Activated T-helper 2 cell treated with anti-CD3 and anti-CD28 coated beads, Interferon-gamma antibody, Interleukin-2, Interleukin-4, amounts not matched to agents 10 μg/mL and 5 μg/mL and 100 μg/mL, durations not matched to agents 14 hours and 24 hours and 36 hours (primary cell): ENCODE measurements around the gene SPC25. TPM values are rescaled to one million over a fixed set of nuclear protein-coding genes. Genes with fewer than 3 reads are reported as not detected.
"Not testable (repeated sequence)": the region's sequence is repeated elsewhere in the genome, so short reads cannot be mapped to it uniquely, and the experiment has no call there.

ENCODE experiments used
- DNase-seq: peaks from one replicate; pipeline ENCODE4 v3.0.0; 2021; ENCODE audit warnings: low spot score
- H3K27ac Mint-ChIP-seq: one replicate; pipeline ENCODE4 v1.8.0; 2021; ENCODE audit warnings: mixed read lengths
- H3K27me3 Mint-ChIP-seq: one replicate; pipeline ENCODE4 v1.8.0; 2021; ENCODE audit warnings: low read depth, mixed read lengths
- H3K36me3 Mint-ChIP-seq: one replicate; pipeline ENCODE4 v1.8.0; 2021; ENCODE audit warnings: low read depth, mixed read lengths
- H3K4me1 Mint-ChIP-seq: one replicate; pipeline ENCODE4 v1.8.0; 2021; ENCODE audit warnings: low read depth, mixed read lengths
- H3K4me3 Mint-ChIP-seq: one replicate; pipeline ENCODE4 v1.8.0; 2021; ENCODE audit warnings: low read depth, mild to moderate bottlenecking, moderate library complexity, mixed read lengths
- H3K9me3 Mint-ChIP-seq: one replicate; pipeline ENCODE4 v1.8.0; 2021; ENCODE audit warnings: mixed read lengths
- intact Hi-C: fragments of 100-400 bp; cut with micrococcal nuclease; formaldehyde crosslinking; loops from one replicate; pipeline ENCODE4 v1.15.1; 2023
- total RNA-seq: library from RNA; stranded (reverse); gene quantifications from 2 replicates; pipeline ENCODE4 v1.2.3, GENCODE V29; 2022

Gene SPC25
- 18.4 and 18.5 TPM in 2 replicates for total RNA-seq

- H3K27me3 Mint-ChIP-seq: peaks cover 30% of the 10 kb centered on the region
- H3K36me3 Mint-ChIP-seq: peaks cover 26% of the 10 kb centered on the region
- H3K4me1 Mint-ChIP-seq: peaks cover 23% of the 10 kb centered on the region
- peak within 1 kb of the TSS; percentile 89 for H3K27ac Mint-ChIP-seq
- intact Hi-C loops: loop anchor here (2.0 kb wide), 1 partner anchor 27 kb away; no protein-coding TSS in a partner anchor
- H3K9me3 Mint-ChIP-seq: no peaks in the 10 kb centered on the region
- peak within 1 kb of the TSS; percentile 96 for H3K4me3 Mint-ChIP-seq
- peak; percentile 88 for DNase-seq
Measured at GRCh38 chr2:168890006-168890782, at the start of gene SPC25. Gene SPC25, minus strand, starts transcription at chr2:168890430. Its CDS starts 911 bp downstream, at chr2:168889519.

GRCh38 chr2:168939918-168940317 lies 49.7 kb upstream of the SPC25 start:
- peaks cover 5% of the 10 kb centered on the region for H3K4me1 Mint-ChIP-seq
- no peak for DNase-seq
- H3K27ac Mint-ChIP-seq: no peak overlapping the region
- H3K9me3 Mint-ChIP-seq: no peaks in the 10 kb centered on the region
- intact Hi-C loops: no loop called here
- H3K27me3 Mint-ChIP-seq: peaks cover 25% of the 10 kb centered on the region
- no peak overlapping the region for H3K4me3 Mint-ChIP-seq
- H3K36me3 Mint-ChIP-seq: no peaks in the 10 kb centered on the region

- DNase-seq: no peak
- Mint-ChIP-seq H3K36me3 (no peaks in the 10 kb centered on the region), H3K27ac (no peak overlapping the region), H3K27me3 (peaks cover 22% of the 10 kb centered on the region), H3K4me1 (peaks cover 5% of the 10 kb centered on the region), H3K9me3 (no peaks in the 10 kb centered on the region), H3K4me3 (no peak overlapping the region)
- intact Hi-C loops: no loop called here
Measured at GRCh38 chr2:168939061-168939460, 48.8 kb upstream of the SPC25 start.

GRCh38 chr2:168935810-168936581 lies 45.8 kb upstream of the SPC25 start:
- intact Hi-C loops: no loop called here
- H3K27ac Mint-ChIP-seq: no peak overlapping the region
- H3K36me3 Mint-ChIP-seq: no peaks in the 10 kb centered on the region
- no peak for DNase-seq
- H3K27me3 Mint-ChIP-seq: peaks cover 20% of the 10 kb centered on the region
- no peak overlapping the region for H3K4me3 Mint-ChIP-seq
- H3K9me3 Mint-ChIP-seq: no peaks in the 10 kb centered on the region
- peaks cover 5% of the 10 kb centered on the region for H3K4me1 Mint-ChIP-seq

GRCh38 chr2:168934826-168935225 lies 44.6 kb upstream of the SPC25 start:
- no peak for DNase-seq
- H3K9me3 Mint-ChIP-seq: no peaks in the 10 kb centered on the region
- peaks cover under 1% of the 10 kb centered on the region for H3K4me1 Mint-ChIP-seq
- peaks cover 31% of the 10 kb centered on the region for H3K27me3 Mint-ChIP-seq
- no peaks in the 10 kb centered on the region for H3K36me3 Mint-ChIP-seq
- H3K4me3 Mint-ChIP-seq: no peak overlapping the region
- intact Hi-C loops: no loop called here
- no peak overlapping the region for H3K27ac Mint-ChIP-seq

GRCh38 chr2:168932174-168932573 lies 41.9 kb upstream of the SPC25 start:
- H3K4me1 Mint-ChIP-seq, H3K27ac Mint-ChIP-seq, H3K4me3 Mint-ChIP-seq, intact Hi-C loops, H3K36me3 Mint-ChIP-seq, H3K9me3 Mint-ChIP-seq, DNase-seq: not testable (repeated sequence)
- peaks cover 36% of the 10 kb centered on the region for H3K27me3 Mint-ChIP-seq

GRCh38 chr2:168930242-168930641 lies 40.0 kb upstream of the SPC25 start:
- intact Hi-C loops: no loop called here
- no peak for DNase-seq
- Mint-ChIP-seq H3K36me3 (no peaks in the 10 kb centered on the region), H3K27ac (no peak overlapping the region), H3K4me1 (no peaks in the 10 kb centered on the region), H3K4me3 (no peak overlapping the region), H3K9me3 (no peaks in the 10 kb centered on the region), H3K27me3 (peaks cover 42% of the 10 kb centered on the region)

GRCh38 chr2:168929031-168929430 lies 38.8 kb upstream of the SPC25 start:
- intact Hi-C loops: no loop called here
- no peak overlapping the region for H3K27ac Mint-ChIP-seq

GRCh38 chr2:168928113-168928831 lies 38.0 kb upstream of the SPC25 start:
- Mint-ChIP-seq H3K4me3 (no peak overlapping the region), H3K36me3 (no peaks in the 10 kb centered on the region), H3K9me3 (no peaks in the 10 kb centered on the region), H3K4me1 (no peaks in the 10 kb centered on the region), H3K27ac (no peak overlapping the region), H3K27me3 (peaks cover 52% of the 10 kb centered on the region)
- intact Hi-C loops: no loop called here
- no peak for DNase-seq

More at GRCh38 chr2:168929031-168929430, 38.8 kb upstream of the SPC25 start:
- DNase-seq: no peak
- Mint-ChIP-seq H3K27me3 (peaks cover 48% of the 10 kb centered on the region), H3K4me1 (no peaks in the 10 kb centered on the region), H3K9me3 (no peaks in the 10 kb centered on the region), H3K36me3 (no peaks in the 10 kb centered on the region), H3K4me3 (no peak overlapping the region)

- no peak for DNase-seq
- no peak overlapping the region for H3K27ac Mint-ChIP-seq
- no peaks in the 10 kb centered on the region for H3K4me1 Mint-ChIP-seq
- H3K36me3 Mint-ChIP-seq: no peaks in the 10 kb centered on the region
- H3K4me3 Mint-ChIP-seq: no peak overlapping the region
- intact Hi-C loops: no loop called here
- peaks cover 63% of the 10 kb centered on the region for H3K27me3 Mint-ChIP-seq
- H3K9me3 Mint-ChIP-seq: no peaks in the 10 kb centered on the region
Measured at GRCh38 chr2:168926621-168927386, 36.6 kb upstream of the SPC25 start.

- peaks cover 58% of the 10 kb centered on the region for H3K27me3 Mint-ChIP-seq
- intact Hi-C loops: loop anchor here (2.0 kb wide), 1 partner anchor 148 kb away; no protein-coding TSS in a partner anchor
- H3K9me3 Mint-ChIP-seq: peaks cover 5% of the 10 kb centered on the region
- H3K36me3 Mint-ChIP-seq: no peaks in the 10 kb centered on the region
- H3K27ac Mint-ChIP-seq: no peak overlapping the region
- no peak for DNase-seq
- no peak overlapping the region for H3K4me3 Mint-ChIP-seq
- peaks cover 10% of the 10 kb centered on the region for H3K4me1 Mint-ChIP-seq
Measured at GRCh38 chr2:168920504-168921157, 30.4 kb upstream of the SPC25 start.

- Mint-ChIP-seq H3K36me3 (peaks cover 12% of the 10 kb centered on the region), H3K9me3 (peaks cover 20% of the 10 kb centered on the region), H3K4me1 (peaks cover 19% of the 10 kb centered on the region), H3K27me3 (peaks cover 56% of the 10 kb centered on the region), H3K4me3 (no peak overlapping the region), H3K27ac (no peak overlapping the region)
- no peak for DNase-seq
- intact Hi-C loops: loop anchor here (2.0 to 10.0 kb wide), 3 partner anchors 26 to 422 kb away; partner anchors contain the start of gene SPC25
Measured at GRCh38 chr2:168916331-168916675, 26.1 kb upstream of the SPC25 start.
